HepG2 (cell line): Measurements from ENCODE around the gene APIP. TPM values are rescaled to one million over a fixed set of nuclear protein-coding genes. Genes with fewer than 3 reads are reported as not detected.

Experiments used
- AHR ChIP-seq: IDR thresholded peaks from 2 replicates; pipeline ENCODE4 v1.6.1; 2018; ENCODE audit warnings: missing genetic modification reagents, missing compliant biosample characterization
- AKAP8 ChIP-seq: sonication (generic); formaldehyde crosslinking; IDR thresholded peaks from 2 replicates; pipeline ENCODE4 v1.5.1; 2020; ENCODE audit warnings: mild to moderate bottlenecking, missing genetic modification reagents
- CAMTA2 ChIP-seq: sonication (generic); formaldehyde crosslinking; IDR thresholded peaks from 2 replicates; pipeline ENCODE4 v1.4.0; 2020; ENCODE audit warnings: mild to moderate bottlenecking, missing genetic modification reagents, borderline replicate concordance
- E2F1 ChIP-seq: sonication (generic); formaldehyde crosslinking; IDR thresholded peaks from 2 replicates; pipeline ENCODE4 v1.5.0; 2020; ENCODE audit warnings: missing genetic modification reagents
- MBNL3 ChIP-seq: fragments of 250-450 bp; sonication (Bioruptor Pico); conservative IDR thresholded peaks from 2 replicates; pipeline ENCODE4 v1.8.0; 2022; ENCODE audit warnings: mild to moderate bottlenecking, inconsistent platforms
- MTF1 ChIP-seq: sonication (generic); formaldehyde crosslinking; IDR thresholded peaks from 2 replicates; pipeline ENCODE4 v1.5.0; 2020; ENCODE audit warnings: missing genetic modification reagents
- NR1H2 ChIP-seq: sonication (generic); formaldehyde crosslinking; IDR thresholded peaks from 2 replicates; pipeline ENCODE4 v1.8.1; 2022; ENCODE audit warnings: low read depth, missing genetic modification reagents, borderline replicate concordance
- PHF20 ChIP-seq: sonication (generic); formaldehyde crosslinking; IDR thresholded peaks from 2 replicates; pipeline ENCODE4 v1.5.0; 2020; ENCODE audit warnings: mild to moderate bottlenecking, missing genetic modification reagents
- POLR2AphosphoS5 ChIP-seq: IDR thresholded peaks from 2 replicates; pipeline ENCODE4 v1.6.1; 2012; ENCODE audit warnings: low read depth, low read length
- RELA ChIP-seq: sonication (generic); formaldehyde crosslinking; IDR thresholded peaks from 2 replicates; pipeline ENCODE4 v1.4.0; 2020; ENCODE audit warnings: missing genetic modification reagents
- TOE1 ChIP-seq: sonication (generic); formaldehyde crosslinking; IDR thresholded peaks from 2 replicates; pipeline ENCODE4 v1.4.0; 2020; ENCODE audit warnings: mild to moderate bottlenecking, missing genetic modification reagents
- UBTF ChIP-seq: sonication (generic); formaldehyde crosslinking; IDR thresholded peaks from 2 replicates; pipeline ENCODE4 v1.4.0; 2020; ENCODE audit warnings: mild to moderate bottlenecking, missing genetic modification reagents
- ZBTB2 ChIP-seq: sonication (generic); formaldehyde crosslinking; IDR thresholded peaks from 2 replicates; pipeline ENCODE4 v1.8.0; 2022; ENCODE audit warnings: low read depth, missing genetic modification reagents
- ZNF160 ChIP-seq: sonication (generic); formaldehyde crosslinking; IDR thresholded peaks from 2 replicates; pipeline ENCODE4 v1.8.0; 2022; ENCODE audit warnings: mild to moderate bottlenecking, inconsistent platforms, missing genetic modification reagents
- ZNF383 ChIP-seq: sonication (generic); formaldehyde crosslinking; IDR thresholded peaks from 2 replicates; pipeline ENCODE4 v1.4.0; 2020; ENCODE audit warnings: missing genetic modification reagents, mild to moderate bottlenecking, borderline replicate concordance
- ZNF484 ChIP-seq: sonication (generic); formaldehyde crosslinking; IDR thresholded peaks from 2 replicates; pipeline ENCODE4 v1.5.1; 2020; ENCODE audit warnings: mild to moderate bottlenecking, low read depth, missing genetic modification reagents, borderline replicate concordance
- ZNF704 ChIP-seq: sonication (generic); formaldehyde crosslinking; IDR thresholded peaks from 2 replicates; pipeline ENCODE4 v1.8.1; 2023; ENCODE audit warnings: mild to moderate bottlenecking, inconsistent platforms, moderate library complexity, missing genetic modification reagents, borderline replicate concordance
- ZNF710 ChIP-seq: sonication (generic); formaldehyde crosslinking; IDR thresholded peaks from 2 replicates; pipeline ENCODE4 v1.5.0; 2020; ENCODE audit warnings: mild to moderate bottlenecking, missing genetic modification reagents, borderline replicate concordance
- ZNF775 ChIP-seq: sonication (generic); formaldehyde crosslinking; IDR thresholded peaks from 2 replicates; pipeline ENCODE4 v1.4.0; 2020; ENCODE audit warnings: missing genetic modification reagents, mild to moderate bottlenecking, moderate library complexity, borderline replicate concordance
- ZNF850 ChIP-seq: sonication (generic); formaldehyde crosslinking; conservative IDR thresholded peaks from 2 replicates; pipeline ENCODE4 v1.9.0; 2021; ENCODE audit warnings: mild to moderate bottlenecking, missing genetic modification reagents
- polyA plus RNA-seq, 8 experiments: library from polyadenylated mRNA; depleted of rRNA in 3 of 8; stranded (reverse) in 7 of 8; unstranded in 1 of 8; fragments of >200 nt; fragmentation: Illumina TruSeq in 4 of 8; extraction: Trizol in 4 of 8; gene quantifications; 2 replicates each; pipeline versions ENCODE4 v1.2.1 to v1.2.3, GENCODE V29; 2011 to 2016; ENCODE audit warnings: low read depth in 4 of 8, missing spikeins in 1 of 8, mixed read lengths in 1 of 8; ENCODE audit not compliant: insufficient read depth in 1 of 8
- total RNA-seq, 5 experiments: library from RNA; depleted of rRNA; stranded (reverse); fragments of >200 nt; fragmentation: Illumina TruSeq; extraction: Trizol; gene quantifications; 2 replicates each; pipeline ENCODE4 v1.2.3, GENCODE V29; 2016; ENCODE audit warnings: low read depth in 1 of 5

APIP gene
- total and polyA plus RNA-seq, 2 of the 13 experiments (the other 11 are each of a cell fraction or from before 2014, with no cell fraction given): 16.9 to 31.0 TPM

GRCh38 chr11:34929794-34930763, 13.9 kb upstream of the APIP start (continued):
- TF ChIP-seq ZNF775 (CRISPR knock-in tag): no peak
- TF ChIP-seq ZNF850 (CRISPR knock-in tag): no peak
- TF ChIP-seq ZNF484 (CRISPR knock-in tag): no peak
- no peak for TF ChIP-seq MTF1 (CRISPR knock-in tag)
- 0 out of 2 replicates have a peak, but pooled peaks have one; percentile 47 for TF ChIP-seq AHR (CRISPR knock-in tag)
- TF ChIP-seq MBNL3: no peak
- TF ChIP-seq ZNF383: no peak
- 0 out of 2 replicates have a peak, but pooled peaks have one; percentile 9 for TF ChIP-seq E2F1 (CRISPR knock-in tag)
- TF ChIP-seq NR1H2 (CRISPR knock-in tag): no peak
- peak; percentile 23; the same call in 1 of the 2 replicates for TF ChIP-seq PHF20 (CRISPR knock-in tag)
- peak; percentile 75; the same call in 1 of the 2 replicates for TF ChIP-seq ZNF160 (CRISPR knock-in tag)
- TF ChIP-seq CAMTA2: no peak
- TF ChIP-seq ZNF710: peak; percentile 74; the same call in 1 of the 2 replicates
- TF ChIP-seq POLR2AphosphoS5: no peak
- no peak for TF ChIP-seq AKAP8 (CRISPR knock-in tag)
- TF ChIP-seq RELA: no peak
- TF ChIP-seq ZNF704: no peak
- no peak for TF ChIP-seq UBTF (CRISPR knock-in tag)
- peak; percentile 49; the same call in 1 of the 2 replicates for TF ChIP-seq ZBTB2 (CRISPR knock-in tag)
- TF ChIP-seq TOE1: no peak
